Mesenchymal stem cell (in vitro differentiated cells and primary cell): Measurements from ENCODE around the gene NDUFA12. TPM values are rescaled to one million over a fixed set of nuclear protein-coding genes. Genes with fewer than 3 reads are reported as not detected.
A peak's percentile ranks its signal among the peaks of the same experiment; 100 is the strongest.

Experiments
- DNase-seq: peaks from one replicate; pipeline ENCODE4 v3.0.0-alpha.2; 2013
- H2AFZ ChIP-seq: one replicate; pipeline ENCODE4 v1.6.1; 2013; ENCODE audit warnings: low read depth, mild to moderate bottlenecking, control low read depth, inconsistent platforms, low read length, moderate library complexity
- H2AK5ac ChIP-seq: 2 replicates; pipeline ENCODE4 v1.6.1; 2013; ENCODE audit warnings: low read length, moderate library complexity, mild to moderate bottlenecking, inconsistent platforms; ENCODE audit not compliant: severe bottlenecking
- H2BK120ac ChIP-seq: one replicate; pipeline ENCODE4 v1.6.1; 2013; ENCODE audit warnings: low read depth, mild to moderate bottlenecking, inconsistent platforms, low read length, moderate library complexity
- H2BK12ac ChIP-seq, 2 experiments: one replicate each; pipeline ENCODE4 v1.6.1; 2013; ENCODE audit warnings: inconsistent platforms in 2 of 2, low read length in 2 of 2, mild to moderate bottlenecking in 2 of 2, moderate library complexity in 2 of 2, control low read depth in 1 of 2
- H2BK15ac ChIP-seq: one replicate; pipeline ENCODE4 v1.6.1; 2013; ENCODE audit warnings: mild to moderate bottlenecking, low read depth, inconsistent platforms; ENCODE audit not compliant: poor library complexity, severe bottlenecking
- H2BK5ac ChIP-seq: 2 replicates; pipeline ENCODE4 v1.6.1; 2013; ENCODE audit warnings: low read depth, mild to moderate bottlenecking, low read length, control low read depth, inconsistent platforms; ENCODE audit not compliant: poor library complexity, severe bottlenecking
- H3K14ac ChIP-seq, 2 experiments: one replicate each; pipeline ENCODE4 v1.6.1; 2013; ENCODE audit warnings: inconsistent platforms in 2 of 2, low read length in 2 of 2, control low read depth in 1 of 2, mild to moderate bottlenecking in 1 of 2, moderate library complexity in 1 of 2
- H3K18ac ChIP-seq, 2 experiments: one replicate each; pipeline ENCODE4 v1.6.1; 2013; ENCODE audit warnings: inconsistent platforms in 2 of 2, low read length in 2 of 2, control low read depth in 1 of 2, low read depth in 1 of 2, mild to moderate bottlenecking in 1 of 2
- H3K23ac ChIP-seq, 2 experiments: one replicate each; pipeline ENCODE4 v1.6.1; 2013; ENCODE audit warnings: inconsistent platforms in 2 of 2, low read length in 2 of 2, mild to moderate bottlenecking in 2 of 2, moderate library complexity in 2 of 2, control low read depth in 1 of 2
- H3K27ac ChIP-seq: 2 replicates; pipeline ENCODE4 v1.5.1; 2013; ENCODE audit warnings: mild to moderate bottlenecking, moderate library complexity, low read length, control low read depth, inconsistent platforms; ENCODE audit not compliant: poor library complexity, severe bottlenecking
- H3K27me3 ChIP-seq, 2 experiments: 2 replicates each; pipeline versions ENCODE4 v1.6.1 to v1.7.0; 2013; ENCODE audit warnings: low read length in 2 of 2, mild to moderate bottlenecking in 2 of 2, moderate library complexity in 2 of 2, control low read depth in 1 of 2, inconsistent platforms in 1 of 2; ENCODE audit not compliant: control insufficient read depth in 1 of 2, insufficient read depth in 1 of 2
- H3K36me3 ChIP-seq, 2 experiments: 2 replicates each; pipeline versions ENCODE4 v1.6.1 to v1.7.0; 2013; ENCODE audit warnings: low read length in 2 of 2, control low read depth in 1 of 2, inconsistent platforms in 1 of 2, low read depth in 1 of 2, mild to moderate bottlenecking in 1 of 2; ENCODE audit not compliant: insufficient read depth in 2 of 2, control insufficient read depth in 1 of 2
- H3K4ac ChIP-seq, 2 experiments: one replicate each; pipeline ENCODE4 v1.6.1; 2013; ENCODE audit warnings: inconsistent platforms in 2 of 2, low read length in 2 of 2, mild to moderate bottlenecking in 2 of 2, moderate library complexity in 2 of 2, control low read depth in 1 of 2, low read depth in 1 of 2
- H3K4me1 ChIP-seq: 2 replicates; pipeline ENCODE4 v1.6.1; 2013; ENCODE audit warnings: low read depth, low read length, control low read depth; ENCODE audit not compliant: control insufficient read depth, insufficient read depth
- H3K4me2 ChIP-seq: 2 replicates; pipeline ENCODE4 v1.6.1; 2013; ENCODE audit warnings: low read length, mild to moderate bottlenecking, inconsistent platforms; ENCODE audit not compliant: poor library complexity, severe bottlenecking
- H3K4me3 ChIP-seq, 2 experiments: 2 replicates each; pipeline versions ENCODE4 v1.5.1 to v1.7.0; 2013; ENCODE audit warnings: low read length in 2 of 2, mild to moderate bottlenecking in 2 of 2, control low read depth in 1 of 2, low read depth in 1 of 2; ENCODE audit not compliant: insufficient read depth in 1 of 2
- H3K79me1 ChIP-seq: replicated peaks from 2 replicates; pipeline ENCODE4 v1.6.1; 2013; ENCODE audit warnings: mild to moderate bottlenecking, control low read depth, low read length, inconsistent platforms; ENCODE audit not compliant: poor library complexity, severe bottlenecking
- H3K9ac ChIP-seq: 2 replicates; pipeline ENCODE4 v1.7.0; 2013; ENCODE audit warnings: mild to moderate bottlenecking, low read length, moderate library complexity
- H3K9me3 ChIP-seq: 2 replicates; pipeline ENCODE4 v1.7.0; 2013; ENCODE audit warnings: mild to moderate bottlenecking, low read length; ENCODE audit not compliant: control insufficient read depth
- H4K8ac ChIP-seq: one replicate; pipeline ENCODE4 v1.6.1; 2013; ENCODE audit warnings: inconsistent platforms, mild to moderate bottlenecking, low read length, moderate library complexity
- H4K91ac ChIP-seq: one replicate; pipeline ENCODE4 v1.6.1; 2013; ENCODE audit warnings: mild to moderate bottlenecking, low read length, inconsistent platforms
- WGBS: methylation state at CpG from one replicate; pipeline ENCODE4 v1.1.7; 2013; ENCODE audit warnings: mixed read lengths; 5-methylcytosine and 5-hydroxymethylcytosine counted together
- polyA plus RNA-seq, 2 experiments: library from polyadenylated mRNA; stranded (reverse); fragments of 200-250 nt; gene quantifications; one replicate each; pipeline ENCODE4 v1.2.3, GENCODE V29; 2013

Gene NDUFA12
- 219 TPM for polyA plus RNA-seq (2013, experiment 1 of 2)
- polyA plus RNA-seq (2013, experiment 2 of 2): 217 TPM

GRCh38 chr12:95003213-95003920 is at the start of gene NDUFA12:
NDUFA12 (minus strand) TSS chr12:95003697; CDS start chr12:95003680, 17 bp downstream.
- no peak within 1 kb of the TSS for H2AK5ac ChIP-seq
- peak; percentile 97 for DNase-seq
- peak within 1 kb of the TSS; percentile 73 for H2BK5ac ChIP-seq
- H3K4me1 ChIP-seq: peaks cover 7% of the 10 kb centered on the region
- H2BK120ac ChIP-seq: peak within 1 kb of the TSS; percentile 94
- peak within 1 kb of the TSS; percentile 64 to 99 for H3K4ac ChIP-seq
- peaks cover 4% of the 10 kb centered on the region for H3K79me1 ChIP-seq
- peaks cover 10 to 18% of the 10 kb centered on the region in 2 experiments for H3K36me3 ChIP-seq
- H3K27ac ChIP-seq: peak within 1 kb of the TSS; percentile 87
- H3K4me3 ChIP-seq: peak within 1 kb of the TSS; percentile 82 to 90
- H3K9me3 ChIP-seq: peaks cover 5% of the 10 kb centered on the region
- peak within 1 kb of the TSS; percentile 64 to 95 for H3K18ac ChIP-seq
- H3K4me2 ChIP-seq: peak within 1 kb of the TSS; percentile 72
- H4K8ac ChIP-seq: peak within 1 kb of the TSS; percentile 72
- peak within 1 kb of the TSS; percentile 80 for H2BK15ac ChIP-seq
- peak within 1 kb of the TSS; percentile 85 for H2AFZ ChIP-seq
- no peaks in the 10 kb centered on the region for H3K27me3 ChIP-seq
- no peak within 1 kb of the TSS for H2BK12ac ChIP-seq
- no peak within 1 kb of the TSS for H3K23ac ChIP-seq
- peak within 1 kb of the TSS; percentile 52 for H4K91ac ChIP-seq
- peak within 1 kb of the TSS; percentile 90 for H3K9ac ChIP-seq
- peak within 1 kb of the TSS in 1 of 2 experiments; percentile 96 for H3K14ac ChIP-seq
- 1% methylated on average over 34 of the region's 34 CpGs for WGBS

GRCh38 chr12:95051241-95051640 is 47.7 kb upstream of the NDUFA12 start:
- no peak overlapping the region for H3K14ac ChIP-seq
- H3K18ac ChIP-seq: no peak overlapping the region
- H2AFZ ChIP-seq: no peak overlapping the region
- H3K27ac ChIP-seq: no peak overlapping the region
- peaks cover 3% of the 10 kb centered on the region for H3K79me1 ChIP-seq
- no peak overlapping the region for H2BK12ac ChIP-seq
- no peak overlapping the region for H3K4me3 ChIP-seq
- H2BK15ac ChIP-seq: no peak overlapping the region
- H2BK5ac ChIP-seq: no peak overlapping the region
- no peak overlapping the region for H3K4ac ChIP-seq
- H3K4me2 ChIP-seq: no peak overlapping the region
- H4K91ac ChIP-seq: no peak overlapping the region
- H3K36me3 ChIP-seq: peaks cover 28 to 78% of the 10 kb centered on the region in 2 experiments
- no peak overlapping the region for H2BK120ac ChIP-seq
- no peak overlapping the region for H3K23ac ChIP-seq
- DNase-seq: no peak
- H2AK5ac ChIP-seq: no peak overlapping the region
- no peaks in the 10 kb centered on the region for H3K4me1 ChIP-seq
- H3K27me3 ChIP-seq: no peaks in the 10 kb centered on the region
- H4K8ac ChIP-seq: no peak overlapping the region
- no peak overlapping the region for H3K9ac ChIP-seq
- 95% methylated on average over 3 of the region's 4 CpGs for WGBS
- H3K9me3 ChIP-seq: no peaks in the 10 kb centered on the region

- WGBS: no CpG with 5 or more reads among the region's 2 CpGs
- H3K27me3 ChIP-seq: no peaks in the 10 kb centered on the region
- peaks cover 10% of the 10 kb centered on the region for H3K79me1 ChIP-seq
- H4K8ac ChIP-seq: no peak overlapping the region
- no peak overlapping the region for H3K4me2 ChIP-seq
- no peak overlapping the region for H3K27ac ChIP-seq
- H3K4ac ChIP-seq: no peak overlapping the region
- no peak for DNase-seq
- no peak overlapping the region for H2AFZ ChIP-seq
- no peak overlapping the region for H3K4me3 ChIP-seq
- no peak overlapping the region for H3K14ac ChIP-seq
- no peak overlapping the region for H3K23ac ChIP-seq
- H3K18ac ChIP-seq: no peak overlapping the region
- no peak overlapping the region for H2BK15ac ChIP-seq
- H3K9me3 ChIP-seq: no peaks in the 10 kb centered on the region
- no peak overlapping the region for H3K9ac ChIP-seq
- no peak overlapping the region for H2AK5ac ChIP-seq
- no peak overlapping the region for H2BK12ac ChIP-seq
- H3K4me1 ChIP-seq: no peaks in the 10 kb centered on the region
- H2BK5ac ChIP-seq: no peak overlapping the region
- H2BK120ac ChIP-seq: no peak overlapping the region
- peaks cover 7 to 71% of the 10 kb centered on the region in 2 experiments for H3K36me3 ChIP-seq
- no peak overlapping the region for H4K91ac ChIP-seq
Measured at GRCh38 chr12:95037906-95038305, 34.4 kb upstream of the NDUFA12 start.

GRCh38 chr12:95034750-95035149 is 31.3 kb upstream of the NDUFA12 start:
- Histone ChIP-seq H4K8ac (no peak overlapping the region), H3K4me2 (no peak overlapping the region), H3K4me3 (no peak overlapping the region), H2BK12ac (no peak overlapping the region), H3K4me1 (no peaks in the 10 kb centered on the region), H2BK5ac (no peak overlapping the region), H3K36me3 (peaks cover 11 to 80% of the 10 kb centered on the region in 2 experiments), H3K79me1 (peaks cover 7% of the 10 kb centered on the region), H3K14ac (no peak overlapping the region), H2BK15ac (no peak overlapping the region), H3K9ac (no peak overlapping the region), H3K18ac (no peak overlapping the region), H3K23ac (no peak overlapping the region), H2AFZ (no peak overlapping the region), H4K91ac (no peak overlapping the region), H2AK5ac (no peak overlapping the region), H3K4ac (no peak overlapping the region), H2BK120ac (no peak overlapping the region), H3K27me3 (no peaks in the 10 kb centered on the region), H3K9me3 (no peaks in the 10 kb centered on the region), H3K27ac (no peak overlapping the region)
- WGBS: no CpG with 5 or more reads among the region's 1 CpG
- DNase-seq: no peak
